Measurements from ENCODE around the gene TCF4.

TCF4 gene

DNA sequence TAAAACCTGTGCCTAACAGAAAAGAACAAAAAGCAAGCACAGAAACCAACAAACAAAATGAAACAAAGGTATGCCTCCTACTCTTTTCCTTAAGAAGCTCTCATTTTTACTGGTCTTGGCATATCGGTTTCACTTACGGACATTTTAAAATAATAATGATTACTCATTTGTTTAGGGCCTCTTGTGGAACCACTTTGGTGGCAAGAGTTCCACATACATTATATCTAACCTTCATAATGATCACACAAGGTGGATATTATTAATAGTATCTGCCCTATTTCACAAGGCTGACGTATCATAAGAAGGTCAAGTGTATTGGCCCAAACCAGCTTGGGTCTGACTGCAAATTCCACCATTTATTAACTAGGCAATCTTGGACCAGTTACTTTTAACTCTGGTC is 304.7 kb downstream of the TCF4 start:
- DNase-seq: no peak

DNA sequence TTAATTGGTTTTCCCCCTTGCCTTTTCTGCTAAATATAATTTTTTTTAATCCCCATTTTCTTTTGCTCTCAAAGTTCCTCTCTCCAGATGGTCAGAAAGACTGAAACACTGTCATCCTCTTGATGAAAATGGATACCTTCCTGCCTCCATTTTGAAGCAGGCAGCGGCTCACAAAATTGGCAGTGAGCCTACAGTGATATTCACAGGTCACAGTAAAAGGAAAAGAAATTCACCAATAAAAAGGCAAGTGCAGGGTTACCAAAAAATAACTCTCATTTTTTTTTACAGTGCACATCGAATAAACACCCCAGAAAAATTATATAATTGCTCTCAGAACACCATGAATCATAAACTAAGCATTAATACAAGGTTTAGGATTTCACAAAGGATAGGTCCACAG is 307.5 kb downstream of the TCF4 start:
- no peak for DNase-seq

DNA sequence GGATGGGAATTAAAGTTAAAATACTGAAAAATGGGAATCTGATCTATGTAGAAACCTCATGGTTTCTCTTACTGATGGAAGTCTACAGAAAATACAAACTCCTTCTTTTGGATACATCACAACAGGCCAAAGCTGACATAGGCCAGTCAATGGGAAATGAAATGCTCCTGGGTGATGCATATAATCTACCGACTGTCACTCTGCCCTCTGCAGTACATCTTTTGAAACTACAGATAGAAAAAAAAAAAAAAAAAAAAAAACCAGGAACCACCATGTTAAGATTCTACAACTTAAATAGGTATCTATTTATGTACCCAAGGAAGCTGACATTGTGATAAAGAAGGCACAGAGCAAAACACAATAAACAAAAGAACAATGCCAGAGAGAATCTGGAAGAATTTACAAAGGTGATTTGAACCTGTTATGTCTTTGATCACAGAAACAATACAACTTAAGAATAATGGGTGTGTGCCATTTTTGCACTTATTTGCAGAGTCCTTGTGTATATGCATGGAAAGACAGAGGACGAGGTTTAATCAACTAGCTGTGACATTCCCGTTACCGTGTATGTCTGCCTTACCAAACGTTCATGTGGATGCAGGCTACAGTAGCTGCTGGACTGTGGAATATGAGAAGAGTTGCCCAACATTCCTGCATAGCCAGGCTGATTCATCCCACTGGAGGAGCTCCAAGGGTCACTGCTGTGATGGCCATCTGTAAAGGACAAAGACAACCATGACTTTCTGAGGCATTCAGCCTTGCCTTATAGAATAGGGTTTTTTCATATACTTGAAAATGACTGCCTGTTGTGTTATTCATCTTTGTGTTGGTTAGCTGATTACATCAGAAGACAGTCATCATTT is 312.7 kb downstream of the TCF4 start:
- no peak for DNase-seq

DNA sequence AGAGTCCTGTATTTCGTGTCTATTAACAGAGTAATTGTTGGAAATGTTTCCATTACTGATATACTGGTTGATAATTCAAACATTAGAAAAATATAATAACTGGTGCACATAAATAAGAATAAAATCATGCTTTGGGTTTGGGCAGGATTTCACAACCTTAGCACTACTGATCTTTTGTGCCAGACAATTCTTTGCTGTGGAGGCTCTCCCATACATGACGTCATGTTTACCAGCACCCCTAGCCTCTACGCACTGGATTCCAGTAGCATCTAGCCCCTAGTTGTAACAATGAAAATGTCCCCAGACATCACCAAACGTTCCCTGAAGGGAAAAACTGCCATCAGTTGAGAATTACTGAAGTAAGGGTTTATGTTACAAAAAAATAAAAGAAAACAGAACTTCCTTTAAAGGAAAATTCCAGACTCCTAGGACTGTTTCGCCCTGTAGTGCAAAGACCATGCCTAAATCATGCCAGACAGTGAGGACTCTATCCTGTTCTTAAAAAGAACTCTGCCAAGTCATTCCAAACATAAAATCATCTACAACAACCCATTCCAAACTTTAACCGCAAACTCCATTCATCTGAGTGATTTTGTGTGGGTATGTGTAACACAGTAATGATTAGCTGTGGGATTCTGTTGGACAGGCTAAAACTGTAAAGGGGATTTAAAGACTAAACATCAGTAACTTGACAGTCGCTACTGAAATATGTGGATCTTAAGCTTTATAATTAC is 315.3 kb downstream of the TCF4 start:
- DNase-seq: no peak

- no peak for DNase-seq
These were observed 318.4 kb downstream of the TCF4 start for GRCh38 chr18:55269622-55270021.

- DNase-seq: no peak
These were observed 319.2 kb downstream of the TCF4 start for GRCh38 chr18:55268628-55269275.

- no peak for DNase-seq
These were observed 319.8 kb downstream of the TCF4 start for GRCh38 chr18:55268151-55268601.

- DNase-seq: no peak
These were observed 321.0 kb downstream of the TCF4 start for GRCh38 chr18:55266981-55267380.

- no peak for DNase-seq
These were observed 322.0 kb downstream of the TCF4 start for GRCh38 chr18:55265984-55266383.

DNA sequence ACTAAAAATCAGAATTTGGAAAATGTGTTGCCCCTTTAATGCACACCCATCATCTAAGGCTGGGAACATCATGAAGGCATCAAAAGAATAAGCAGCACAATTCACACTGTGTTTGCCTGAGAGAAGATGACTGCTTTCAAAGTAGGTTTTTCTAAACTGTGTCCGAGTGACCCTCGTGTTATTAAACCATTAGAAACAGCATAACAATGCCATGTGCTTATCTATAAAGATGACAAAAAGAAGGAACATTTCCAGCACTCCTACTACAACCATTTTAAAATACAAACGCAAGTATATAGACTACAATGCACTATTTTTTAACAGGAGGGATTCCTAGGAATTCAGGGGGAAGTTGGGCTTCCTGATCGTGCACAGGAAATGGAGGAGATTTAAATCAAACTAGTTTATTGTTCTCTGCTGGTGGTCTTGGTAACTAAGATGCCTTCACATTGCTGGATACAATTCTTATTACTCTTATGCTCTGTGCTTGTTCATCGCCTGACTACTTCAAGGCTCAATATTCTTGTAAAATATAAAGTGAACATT is 322.8 kb downstream of the TCF4 start:
- DNase-seq: no peak

- no peak for DNase-seq
These were observed 323.9 kb downstream of the TCF4 start for GRCh38 chr18:55264108-55264507.

DNA sequence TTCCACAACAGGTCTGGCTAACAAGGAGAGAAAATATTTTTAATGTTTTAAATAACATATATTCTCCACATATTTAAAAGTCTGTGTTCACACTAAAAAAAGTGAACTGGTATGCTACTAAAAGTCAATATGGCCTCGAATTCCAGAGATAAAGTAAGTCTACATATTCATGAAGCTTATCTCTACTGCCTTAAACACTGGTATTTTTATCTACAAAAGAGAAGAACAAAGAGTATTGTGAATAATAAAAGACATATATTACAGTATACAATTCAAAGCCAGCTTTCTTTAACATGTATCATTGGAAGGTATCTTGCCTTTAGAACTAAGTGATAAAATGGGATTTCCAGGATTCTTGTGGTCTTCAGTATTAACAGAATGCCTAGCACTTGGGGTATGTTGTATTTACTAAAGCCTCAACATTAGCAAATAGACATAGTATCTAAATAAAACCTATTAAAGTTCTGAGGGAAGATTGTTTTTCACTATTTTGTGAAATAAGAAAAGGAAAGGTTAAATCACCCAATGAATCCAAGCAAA is 325.9 kb downstream of the TCF4 start:
- no peak for DNase-seq

DNA sequence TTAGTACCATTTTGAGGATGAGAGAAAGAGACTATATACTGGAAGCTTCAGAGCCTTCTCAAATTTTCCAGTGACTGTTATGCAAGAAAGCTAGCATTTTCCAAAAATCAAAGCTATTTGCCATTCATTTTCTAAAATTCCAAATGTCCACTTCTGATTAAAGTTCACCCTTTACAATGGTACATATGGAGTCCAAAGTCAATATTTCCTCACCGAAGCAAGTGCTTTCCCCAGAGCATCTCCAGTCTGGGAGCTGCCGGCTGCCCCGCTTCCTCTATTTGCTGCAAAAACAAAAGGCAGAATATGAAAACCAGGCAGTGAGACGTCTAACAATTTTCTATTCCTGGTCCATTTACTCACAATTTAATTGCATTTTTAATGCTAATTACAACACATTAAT is 326.7 kb downstream of the TCF4 start:
- no peak for DNase-seq

DNA sequence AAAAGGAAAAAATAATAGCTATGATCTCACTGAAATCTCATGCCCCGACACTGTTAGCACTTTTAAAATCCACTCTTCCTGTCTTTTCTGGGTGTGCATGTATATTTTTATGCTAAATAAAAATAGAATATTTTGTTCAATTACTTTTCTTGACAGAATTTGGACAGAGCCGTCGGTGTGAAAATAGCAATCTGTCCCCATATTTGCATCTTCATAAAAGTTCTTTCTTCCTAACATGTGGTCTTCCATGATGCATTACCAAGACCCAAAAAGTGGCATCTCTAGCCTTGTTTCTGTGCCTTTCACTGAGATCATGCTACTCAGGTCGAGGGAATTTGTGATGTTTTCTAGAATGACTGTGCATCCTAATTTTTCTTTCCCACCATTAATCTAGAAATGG is 329.9 kb downstream of the TCF4 start:
- no peak for DNase-seq

DNA sequence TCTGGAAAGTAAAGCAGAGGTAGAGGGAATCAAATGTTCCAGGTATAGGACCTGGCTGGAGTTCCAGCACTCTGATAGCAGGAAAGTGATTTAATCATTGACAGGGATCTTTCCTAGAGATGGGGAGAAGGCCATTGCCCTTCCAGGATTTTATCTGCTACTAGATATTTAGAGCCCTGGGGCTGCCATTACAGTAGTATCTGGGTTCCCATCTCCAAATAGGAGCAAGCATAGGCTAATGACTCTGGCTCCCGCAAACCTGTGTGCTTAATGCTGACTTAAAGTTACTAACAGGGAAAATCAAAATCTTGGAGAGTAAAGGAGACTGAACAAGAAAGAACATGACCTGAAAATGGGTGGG is 331.1 kb downstream of the TCF4 start:
- no peak for DNase-seq

DNA sequence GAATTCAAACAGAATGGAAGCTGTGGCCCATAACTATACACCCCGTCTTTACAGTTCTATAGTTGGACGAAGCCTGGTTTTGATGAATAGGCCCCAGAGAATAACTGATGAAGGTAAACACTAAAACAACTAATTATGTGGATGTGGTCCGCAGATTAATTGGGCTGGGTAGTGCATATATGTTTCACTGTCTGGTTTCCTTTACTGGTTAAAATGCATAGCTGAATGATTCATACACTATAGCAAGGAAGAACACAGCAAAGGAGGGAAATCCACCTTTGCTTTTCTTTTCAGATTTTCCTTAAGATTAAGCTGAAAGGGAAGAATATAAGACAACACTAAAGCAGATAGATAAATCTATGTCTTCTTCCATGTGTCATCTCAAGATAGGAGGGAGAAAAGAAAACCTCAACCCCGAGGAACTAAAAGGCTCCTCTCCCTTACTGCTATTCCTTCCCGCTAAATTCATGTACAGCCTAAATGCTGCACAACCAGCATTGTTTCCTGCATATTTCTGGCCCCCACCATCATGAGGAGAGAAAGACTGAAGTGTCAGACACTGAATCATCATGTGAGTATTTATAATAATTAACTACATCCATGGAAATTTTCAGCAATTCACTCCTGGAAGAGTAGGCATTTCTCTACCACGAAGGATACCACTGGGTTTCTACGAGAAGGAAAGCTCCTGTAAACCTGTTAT is 331.6 kb downstream of the TCF4 start:
- DNase-seq: no peak

GRCh38 chr18:55253814-55254213 is 334.2 kb downstream of the TCF4 start:
- DNase-seq: no peak

DNA sequence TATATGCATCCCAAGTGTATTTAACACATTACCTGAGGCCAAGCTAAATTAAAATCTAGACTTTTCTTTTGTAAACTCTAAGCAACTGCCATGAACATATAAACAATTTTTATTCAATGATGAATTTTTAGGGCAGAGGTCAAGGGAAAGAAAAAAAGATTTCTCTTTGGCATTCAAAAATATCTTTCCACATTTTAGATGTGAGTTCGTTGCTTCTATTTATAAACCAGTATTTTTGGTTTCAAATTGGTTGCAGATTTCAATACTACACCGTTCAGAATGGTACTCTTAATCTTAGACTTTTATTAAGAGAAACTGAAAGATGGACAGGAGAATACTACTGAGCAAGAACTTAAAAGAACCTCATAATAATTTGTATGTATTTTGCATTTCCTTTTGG is 335.1 kb downstream of the TCF4 start:
- DNase-seq: no peak

DNA sequence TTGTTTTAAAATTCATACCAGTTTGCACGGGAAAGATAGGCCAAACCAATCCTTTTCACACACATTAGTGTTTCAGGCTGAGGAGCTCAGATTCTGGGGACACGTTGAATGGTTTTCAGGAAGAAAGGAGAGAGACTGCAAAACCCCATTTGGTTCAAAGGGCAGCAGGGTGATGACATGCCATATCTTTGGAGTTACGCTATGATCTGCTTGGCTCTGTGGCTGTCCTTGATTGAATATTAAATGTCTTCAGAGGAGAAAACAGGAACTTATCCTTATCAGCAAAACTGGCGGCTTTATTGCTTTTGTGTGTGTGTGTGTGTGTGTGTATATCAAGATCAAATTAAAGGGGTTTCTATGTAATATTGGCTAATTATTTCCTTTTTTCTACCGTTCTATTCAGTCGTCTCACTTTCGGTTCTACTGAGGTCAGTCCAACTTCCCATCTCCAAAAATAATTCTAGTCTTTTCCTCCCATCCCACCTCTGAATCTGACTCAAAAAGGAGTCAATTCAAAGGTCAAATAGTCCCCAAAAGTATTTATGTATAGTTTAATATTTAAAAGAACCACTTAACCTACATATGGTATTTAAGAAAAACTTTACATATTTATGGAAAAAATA is 335.8 kb downstream of the TCF4 start:
- no peak for DNase-seq

DNA sequence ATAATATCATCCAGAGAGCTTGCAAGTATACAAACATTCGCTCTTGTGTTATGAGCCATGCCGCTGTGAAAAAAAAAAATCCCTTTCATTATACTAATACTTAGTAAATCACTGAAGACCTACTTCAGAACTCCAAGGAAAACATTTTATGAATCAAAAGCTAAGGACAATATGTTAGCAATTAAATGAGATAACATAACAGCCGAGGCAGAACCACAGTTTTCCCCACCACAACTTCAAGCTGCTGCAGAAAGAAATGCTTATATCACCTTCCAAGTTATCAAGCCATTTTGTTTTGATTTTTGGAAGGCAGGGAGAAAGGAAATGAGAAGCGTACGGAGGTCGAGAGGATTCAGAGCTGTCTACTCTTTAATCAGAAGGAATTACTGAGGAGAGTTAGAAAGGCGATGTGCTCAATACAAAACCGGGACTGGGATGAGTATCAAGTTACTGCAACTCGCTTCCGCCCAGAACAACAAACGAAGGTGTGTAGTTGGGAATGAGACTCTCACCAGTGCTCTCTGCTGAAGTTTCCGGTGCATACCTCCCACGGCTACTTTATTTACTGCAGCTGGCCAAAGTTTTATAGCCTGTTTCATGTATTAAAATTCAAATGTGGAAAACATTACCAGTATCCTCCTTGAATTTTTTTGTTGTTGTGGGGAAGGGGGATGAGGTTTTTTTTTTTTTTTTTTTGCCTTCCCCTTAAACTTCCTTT is 336.6 kb downstream of the TCF4 start:
- DNase-seq: no peak

GRCh38 chr18:55250768-55251173 is 337.2 kb downstream of the TCF4 start:
- no peak for DNase-seq
